Stimulated activated CD8-positive, alpha-beta memory T cell treated with anti-CD3 and anti-CD28 coated beads, Interleukin-7, amount 100 ng/mL, for 1 hour (primary cell): Measurements from ENCODE around the gene ERI3.

ENCODE experiments used
- DNase-seq, 2 donors: peaks; one replicate each; pipeline ENCODE4 v3.0.0-alpha.2; 2020; ENCODE audit warnings: low read depth in 2 of 2

Gene ERI3

GRCh38 chr1:44262414-44262813 lies 92.6 kb downstream of the ERI3 start:
- no peak for DNase-seq

GRCh38 chr1:44261962-44262361 lies 93.1 kb downstream of the ERI3 start:
- no peak for DNase-seq

GRCh38 chr1:44261171-44261817 lies 93.8 kb downstream of the ERI3 start:
- DNase-seq = no peak

GRCh38 chr1:44260792-44261170 lies 94.3 kb downstream of the ERI3 start:
- no peak for DNase-seq

GRCh38 chr1:44259090-44259489 lies 96.0 kb downstream of the ERI3 start:
- no peak for DNase-seq

- DNase-seq = no peak
Observed at GRCh38 chr1:44256762-44257554, 98.1 kb downstream of the ERI3 start.

- no peak for DNase-seq
Observed at GRCh38 chr1:44254392-44254910, 100.6 kb downstream of the ERI3 start.

GRCh38 chr1:44251989-44252671 lies 102.9 kb downstream of the ERI3 start:
- DNase-seq = no peak

- DNase-seq = no peak
Observed at GRCh38 chr1:44251486-44251885, 103.6 kb downstream of the ERI3 start.

- DNase-seq = no peak
Observed at GRCh38 chr1:44250068-44250781, 104.8 kb downstream of the ERI3 start.

GRCh38 chr1:44249543-44249942 lies 105.5 kb downstream of the ERI3 start:
- DNase-seq = no peak

GRCh38 chr1:44246806-44247205 lies 108.3 kb downstream of the ERI3 start:
- no peak for DNase-seq

- DNase-seq = no peak
Observed at GRCh38 chr1:44244986-44245385, 110.1 kb downstream of the ERI3 start.

GRCh38 chr1:44243782-44244495 lies 111.1 kb downstream of the ERI3 start:
- no peak for DNase-seq

- no peak for DNase-seq
Observed at GRCh38 chr1:44242746-44243145, 112.3 kb downstream of the ERI3 start.

- no peak for DNase-seq
Observed at GRCh38 chr1:44240802-44241671, 114.0 kb downstream of the ERI3 start.

GRCh38 chr1:44239961-44240371 lies 115.1 kb downstream of the ERI3 start:
- no peak for DNase-seq

- no peak for DNase-seq
Observed at GRCh38 chr1:44239331-44239960, 115.6 kb downstream of the ERI3 start.

GRCh38 chr1:44238660-44239059 lies 116.4 kb downstream of the ERI3 start:
- no peak for DNase-seq
